Activated gamma-delta T cell treated with Interleukin-2 at 50 U/mL for 16 hours (primary cell): ENCODE results near the gene WIPF1.
A peak's percentile ranks its signal among the peaks of the same experiment; 100 is the strongest.

ENCODE experiments used
- DNase-seq: peaks from one replicate; pipeline ENCODE4 v3.0.0-alpha.2; 2020

Gene WIPF1

GRCh38 chr2:174597345-174598047 is at the start of gene WIPF1:
TSS of gene WIPF1 (minus strand) at chr2:174597804. CDS start at chr2:174585573, 12,231 bp downstream.
- DNase-seq: peak; percentile 52

- no peak for DNase-seq
These were observed 47.7 kb upstream of the WIPF1 start for GRCh38 chr2:174645296-174645695.

GRCh38 chr2:174644406-174644805 is 46.8 kb upstream of the WIPF1 start:
- no peak for DNase-seq

GRCh38 chr2:174643356-174643755 is 45.8 kb upstream of the WIPF1 start:
- DNase-seq: no peak

GRCh38 chr2:174641168-174641567 is 43.6 kb upstream of the WIPF1 start:
- no peak for DNase-seq

- DNase-seq: no peak
These were observed 39.4 kb upstream of the WIPF1 start for GRCh38 chr2:174636987-174637386.

GRCh38 chr2:174635776-174636404 is 38.3 kb upstream of the WIPF1 start:
- no peak for DNase-seq

- peak; percentile 26 for DNase-seq
These were observed 37.5 kb upstream of the WIPF1 start for GRCh38 chr2:174635015-174635593.

- DNase-seq: peak; percentile 36
These were observed 36.8 kb upstream of the WIPF1 start for GRCh38 chr2:174634130-174635014.

GRCh38 chr2:174633623-174633930 is 36.0 kb upstream of the WIPF1 start:
- DNase-seq: no peak

- no peak for DNase-seq
These were observed 35.4 kb upstream of the WIPF1 start for GRCh38 chr2:174632841-174633622.

- DNase-seq: no peak
These were observed 33.7 kb upstream of the WIPF1 start for GRCh38 chr2:174631009-174631981.

- DNase-seq: no peak
These were observed 32.5 kb upstream of the WIPF1 start for GRCh38 chr2:174630107-174630506.

- DNase-seq: no peak
These were observed 31.9 kb upstream of the WIPF1 start for GRCh38 chr2:174629506-174629905.

- DNase-seq: no peak
These were observed 31.0 kb upstream of the WIPF1 start for GRCh38 chr2:174628528-174629169.

GRCh38 chr2:174627216-174627615 is 29.6 kb upstream of the WIPF1 start:
- DNase-seq: no peak

- DNase-seq: no peak
These were observed 27.4 kb upstream of the WIPF1 start for GRCh38 chr2:174624895-174625430.

GRCh38 chr2:174623690-174624089 is 26.1 kb upstream of the WIPF1 start:
- DNase-seq: no peak

- no peak for DNase-seq
These were observed 25.6 kb upstream of the WIPF1 start for GRCh38 chr2:174623106-174623637.

- no peak for DNase-seq
These were observed 23.7 kb upstream of the WIPF1 start for GRCh38 chr2:174621323-174621722.
